Spinal cord (tissue), 10 donors: ENCODE measurements around the gene TREX2. TPM values are rescaled to one million over a fixed set of nuclear protein-coding genes. Genes with fewer than 3 reads are reported as not detected.
A peak's percentile ranks its signal among the peaks of the same experiment; 100 is the strongest.

Experiments
- DNase-seq, 6 donors: peaks; one replicate each; pipeline versions ENCODE4 v3.0.0 to v3.0.0-alpha.2; 2013 to 2015; ENCODE audit warnings: low spot score in 6 of 6, low read depth in 4 of 6
- H3K27ac ChIP-seq: one replicate; pipeline ENCODE4 v1.5.1; 2013; ENCODE audit warnings: low read depth, low read length, control low read depth
- H3K27me3 ChIP-seq: one replicate; pipeline ENCODE4 v1.6.1; 2013; ENCODE audit warnings: low read length; ENCODE audit not compliant: control insufficient read depth, insufficient read depth
- H3K36me3 ChIP-seq: one replicate; pipeline ENCODE4 v1.6.1; 2013; ENCODE audit warnings: low read length; ENCODE audit not compliant: control insufficient read depth, insufficient read depth
- H3K4me1 ChIP-seq: one replicate; pipeline ENCODE4 v1.6.1; 2013; ENCODE audit warnings: low read length; ENCODE audit not compliant: control insufficient read depth, insufficient read depth
- H3K4me3 ChIP-seq: one replicate; pipeline ENCODE4 v1.5.1; 2013; ENCODE audit warnings: low read depth, low read length, control low read depth
- H3K9me3 ChIP-seq: one replicate; pipeline ENCODE4 v1.6.1; 2013; ENCODE audit warnings: low read length; ENCODE audit not compliant: control insufficient read depth, insufficient read depth
- WGBS: methylation state at CpG from one replicate; pipeline ENCODE4 v1.1.5; 2013; ENCODE audit warnings: missing lambda C conversion rate; ENCODE audit not compliant: insufficient coverage; 5-methylcytosine and 5-hydroxymethylcytosine counted together
- long read RNA-seq, 4 donors: transcript quantifications; one replicate each; lab custom pipeline, GENCODE V29; 2026
- polyA plus RNA-seq, 2 donors: library from polyadenylated mRNA; unstranded; fragments of 120-200 nt; gene quantifications; one replicate each; pipeline ENCODE4 v1.2.1, GENCODE V29; 2013; ENCODE audit not compliant: insufficient read length in 2 of 2
- total RNA-seq, 2 donors: library from RNA; depleted of rRNA in 1 of 2; stranded (reverse); fragments of 120-200 nt in 1 of 2; fragments of >200 nt in 1 of 2; gene quantifications; one replicate each; pipeline versions ENCODE4 v1.2.3 to v1.2.4, GENCODE V29; 2013 to 2014
- donor health status: healthy.

The TREX2 gene
- total RNA-seq (under 1 TPM in 1 of 2 donors, not detected in 1; 0.77 TPM), polyA plus RNA-seq (under 1 TPM; 0.41 to 0.50 TPM)
- long read RNA-seq, donor 1: 0 reads
- long read RNA-seq, donor 2: 0 reads
- long read RNA-seq, donor 3: 0 reads
- long read RNA-seq, donor 4: 0 reads

GRCh38 chrX:153445856-153446635 is at the start of gene TREX2:
Gene TREX2 (minus strand): TSS chrX:153446056. CDS start chrX:153445430, 626 bp downstream.
- H3K36me3 ChIP-seq: peaks cover 44% of the 10 kb centered on the region
- H3K4me1 ChIP-seq: no peaks in the 10 kb centered on the region
- H3K9me3 ChIP-seq: no peaks in the 10 kb centered on the region
- WGBS: 81% methylated on average over 30 of the region's 30 CpGs
- DNase-seq: no peak
- no peak within 1 kb of the TSS for H3K4me3 ChIP-seq
- no peak within 1 kb of the TSS for H3K27ac ChIP-seq
- H3K27me3 ChIP-seq: no peaks in the 10 kb centered on the region

GRCh38 chrX:153495362-153495751 is 49.5 kb upstream of the TREX2 start:
- H3K27ac ChIP-seq: no peak overlapping the region
- WGBS: 58% methylated on average over 17 of the region's 17 CpGs
- peak in 1 of 6 donors; percentile 55 for DNase-seq

DNA sequence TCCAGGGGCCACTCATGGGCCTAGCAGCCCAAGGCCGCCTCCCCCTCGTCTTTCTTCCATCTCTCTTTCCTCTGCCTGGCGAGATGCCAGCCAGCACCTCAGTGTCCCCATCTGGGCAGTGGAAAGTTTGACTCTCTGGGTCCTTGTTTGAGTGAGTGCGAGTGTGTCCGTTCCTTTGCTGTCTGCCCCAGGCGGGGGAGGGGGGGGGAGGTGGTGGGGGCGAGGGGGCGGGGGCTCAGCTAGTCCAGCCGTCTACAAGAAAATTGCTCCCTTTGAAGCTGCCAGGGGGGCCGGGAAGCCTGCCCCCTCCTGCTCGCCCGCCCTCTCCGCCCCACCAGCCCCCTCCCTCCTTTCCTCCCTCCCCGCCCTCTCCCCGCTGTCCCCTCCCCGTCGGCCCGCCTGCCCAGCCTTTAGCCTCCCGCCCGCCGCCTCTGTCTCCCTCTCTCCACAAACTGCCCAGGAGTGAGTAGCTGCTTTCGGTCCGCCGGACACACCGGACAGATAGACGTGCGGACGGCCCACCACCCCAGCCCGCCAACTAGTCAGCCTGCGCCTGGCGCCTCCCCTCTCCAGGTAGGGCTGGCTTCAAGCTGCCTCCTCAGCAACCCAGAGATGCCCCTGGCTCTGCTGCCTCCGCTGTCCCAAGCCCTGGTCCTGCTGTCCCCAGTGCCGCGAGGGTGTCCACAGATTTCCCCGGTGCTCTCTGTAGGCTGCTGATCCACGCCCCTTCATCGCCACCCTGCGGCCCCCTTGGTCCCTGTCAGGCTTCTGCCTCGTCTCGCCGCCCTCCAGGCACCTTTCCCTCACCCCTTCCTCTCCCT is 48.9 kb upstream of the TREX2 start, which contains the start of gene BGN:
Gene BGN, plus strand, starts transcription at position 440 of the 821 bp plus-strand sequence. CDS start 9,652 bp downstream, outside the sequence.
- Histone ChIP-seq H3K4me3 (peak within 1 kb of the TSS; percentile 42), H3K27me3 (peaks cover 4% of the 10 kb centered on the region), H3K4me1 (peaks cover 67% of the 10 kb centered on the region), H3K9me3 (no peaks in the 10 kb centered on the region), H3K27ac (peak within 1 kb of the TSS; percentile 67), H3K36me3 (no peaks in the 10 kb centered on the region)
- peak in 2 of 6 donors; percentile 37 to 54 for DNase-seq
- 37% methylated on average over 22 of the region's 41 CpGs for WGBS

More at GRCh38 chrX:153495362-153495751, 49.5 kb upstream of the TREX2 start:
- H3K9me3 ChIP-seq: no peaks in the 10 kb centered on the region
- peaks cover 73% of the 10 kb centered on the region for H3K4me1 ChIP-seq
- H3K27me3 ChIP-seq: peaks cover 4% of the 10 kb centered on the region
- H3K36me3 ChIP-seq: no peaks in the 10 kb centered on the region
- peak overlapping the region; percentile 42 for H3K4me3 ChIP-seq

GRCh38 chrX:153494061-153494460 is 48.2 kb upstream of the TREX2 start:
- Histone ChIP-seq H3K4me3 (peak overlapping the region; percentile 1), H3K4me1 (peaks cover 60% of the 10 kb centered on the region), H3K36me3 (no peaks in the 10 kb centered on the region), H3K27ac (peak overlapping the region; percentile 36), H3K9me3 (no peaks in the 10 kb centered on the region), H3K27me3 (peaks cover 4% of the 10 kb centered on the region)
- no peak for DNase-seq
- WGBS: 85% methylated on average over 11 of the region's 12 CpGs

GRCh38 chrX:153493085-153493484 is 47.2 kb upstream of the TREX2 start:
- Histone ChIP-seq H3K36me3 (no peaks in the 10 kb centered on the region), H3K4me3 (no peak overlapping the region), H3K27ac (no peak overlapping the region), H3K27me3 (peaks cover 4% of the 10 kb centered on the region), H3K9me3 (no peaks in the 10 kb centered on the region), H3K4me1 (peaks cover 67% of the 10 kb centered on the region)
- no peak for DNase-seq
- 91% methylated on average over 4 of the region's 11 CpGs for WGBS

- no peak for DNase-seq
- Histone ChIP-seq H3K27ac (no peak overlapping the region), H3K27me3 (peaks cover 4% of the 10 kb centered on the region), H3K9me3 (no peaks in the 10 kb centered on the region), H3K4me1 (peaks cover 68% of the 10 kb centered on the region), H3K36me3 (no peaks in the 10 kb centered on the region), H3K4me3 (no peak overlapping the region)
- 85% methylated on average over 12 of the region's 12 CpGs for WGBS
Observed at GRCh38 chrX:153492543-153492942, 46.7 kb upstream of the TREX2 start.

- no peak overlapping the region for H3K4me3 ChIP-seq
- no peaks in the 10 kb centered on the region for H3K9me3 ChIP-seq
- peaks cover 74% of the 10 kb centered on the region for H3K4me1 ChIP-seq
- 63% methylated on average over 11 of the region's 11 CpGs for WGBS
- peaks cover 4% of the 10 kb centered on the region for H3K27me3 ChIP-seq
- no peak overlapping the region for H3K27ac ChIP-seq
- H3K36me3 ChIP-seq: no peaks in the 10 kb centered on the region
- no peak for DNase-seq
Observed at GRCh38 chrX:153491918-153492317, 46.1 kb upstream of the TREX2 start.

DNA sequence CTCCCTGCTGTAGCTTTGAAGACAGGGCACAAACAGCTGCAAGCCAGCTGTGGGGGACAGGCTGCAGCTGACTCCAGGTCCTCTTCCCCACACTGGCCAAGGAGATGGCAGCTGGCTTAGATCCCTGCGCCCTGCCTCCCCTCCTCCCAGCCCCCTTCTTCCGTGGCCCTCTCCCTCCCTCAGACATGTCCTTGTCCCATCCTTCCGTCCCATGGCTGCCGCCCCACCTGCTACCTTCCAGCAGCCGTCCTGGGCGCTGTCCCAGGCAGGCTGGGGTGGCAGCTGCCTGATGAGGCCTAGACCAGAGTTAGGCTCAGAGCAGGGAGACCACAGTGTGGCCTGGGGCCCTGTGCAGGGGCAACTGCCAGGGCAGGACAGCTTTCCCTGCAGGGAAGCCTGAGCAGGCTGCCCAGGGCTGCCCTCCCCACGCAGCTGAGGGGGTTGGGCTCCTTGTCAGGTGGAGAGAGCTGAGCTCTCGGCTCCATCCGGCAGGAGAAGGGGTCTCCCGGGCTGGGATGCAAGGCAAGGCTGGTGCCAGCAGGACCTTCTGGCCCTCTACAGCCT is 45.6 kb upstream of the TREX2 start:
- peaks cover 4% of the 10 kb centered on the region for H3K27me3 ChIP-seq
- no peaks in the 10 kb centered on the region for H3K36me3 ChIP-seq
- H3K4me1 ChIP-seq: peaks cover 77% of the 10 kb centered on the region
- no peak for DNase-seq
- WGBS: 60% methylated on average over 10 of the region's 10 CpGs
- no peak overlapping the region for H3K27ac ChIP-seq
- H3K9me3 ChIP-seq: no peaks in the 10 kb centered on the region
- H3K4me3 ChIP-seq: no peak overlapping the region

GRCh38 chrX:153490217-153490930 is 44.5 kb upstream of the TREX2 start:
- no peaks in the 10 kb centered on the region for H3K9me3 ChIP-seq

More at GRCh38 chrX:153490217-153490930, 44.5 kb upstream of the TREX2 start:
- peaks cover 76% of the 10 kb centered on the region for H3K4me1 ChIP-seq
- no peak for DNase-seq
- H3K27me3 ChIP-seq: peaks cover 2% of the 10 kb centered on the region
- H3K36me3 ChIP-seq: no peaks in the 10 kb centered on the region
- H3K27ac ChIP-seq: no peak overlapping the region
- no peak overlapping the region for H3K4me3 ChIP-seq
- 86% methylated on average over 16 of the region's 20 CpGs for WGBS
